WTC11 (cell line): Measurements from ENCODE around the gene SERPINB6. TPM values are rescaled to one million over a fixed set of nuclear protein-coding genes. Genes with fewer than 3 reads are reported as not detected.
A peak's percentile ranks its signal among the peaks of the same experiment; 100 is the strongest.

Experiments
- ATAC-seq: fragments of 200-7000 bp; cut with Tn5 transposase; 2 replicates; pipeline ENCODE4 v1.10.0; 2021; ENCODE audit warnings: mild to moderate bottlenecking, moderate library complexity
- CTCF ChIA-PET: fragments of 300-600 bp; sonication (Branson Sonifier 250); formaldehyde crosslinking; loops from one replicate; lab custom pipeline; 2021; ENCODE audit warnings: antibody characterized with exemption; lab: Charles Lee
- POLR2A ChIA-PET: fragments of 350-600 bp; sonication (Branson Sonifier 250); formaldehyde crosslinking; loops from one replicate; lab custom pipeline; 2021; ENCODE audit warnings: antibody characterized with exemption; lab: Charles Lee
- DNase-seq: peaks from one replicate; pipeline ENCODE4 v3.0.0; 2021; ENCODE audit warnings: low spot score
- H3K27ac Mint-ChIP-seq: 2 replicates; pipeline ENCODE4 v1.8.0; 2021; ENCODE audit warnings: mixed read lengths
- H3K27me3 Mint-ChIP-seq: 2 replicates; pipeline ENCODE4 v1.8.0; 2021; ENCODE audit warnings: low read depth, mild to moderate bottlenecking, moderate library complexity, mixed read lengths
- H3K36me3 Mint-ChIP-seq: 2 replicates; pipeline ENCODE4 v1.8.0; 2021; ENCODE audit warnings: mixed read lengths
- H3K4me1 Mint-ChIP-seq: 2 replicates; pipeline ENCODE4 v1.8.0; 2022; ENCODE audit warnings: mixed read lengths
- H3K4me3 Mint-ChIP-seq: 2 replicates; pipeline ENCODE4 v1.8.0; 2021; ENCODE audit warnings: mild to moderate bottlenecking, moderate library complexity, mixed read lengths
- H3K9me3 Mint-ChIP-seq: 2 replicates; pipeline ENCODE4 v1.8.0; 2021; ENCODE audit warnings: mixed read lengths
- ATF1 ChIP-seq: sonication (generic); formaldehyde crosslinking; IDR thresholded peaks from 2 replicates; pipeline ENCODE4 v1.8.1; 2023; ENCODE audit warnings: mild to moderate bottlenecking, moderate library complexity, missing genetic modification reagents
- ESRRA ChIP-seq: sonication (generic); formaldehyde crosslinking; IDR thresholded peaks from 2 replicates; pipeline ENCODE4 v1.8.1; 2022; ENCODE audit warnings: mild to moderate bottlenecking, missing genetic modification reagents, borderline replicate concordance
- FOXJ3 ChIP-seq: sonication (generic); formaldehyde crosslinking; IDR thresholded peaks from 2 replicates; pipeline ENCODE4 v1.9.0; 2021; ENCODE audit warnings: missing genetic modification reagents, mild to moderate bottlenecking, borderline replicate concordance
- GTF2I ChIP-seq: fragments of 250-450 bp; sonication (Bioruptor Pico); conservative IDR thresholded peaks from 2 replicates; pipeline ENCODE4 v1.4.0; 2021; ENCODE audit warnings: mild to moderate bottlenecking
- HMGA2 ChIP-seq: fragments of 250-450 bp; sonication (Bioruptor Pico); IDR thresholded peaks from 2 replicates; pipeline ENCODE4 v1.4.0; 2021; ENCODE audit warnings: mild to moderate bottlenecking, moderate library complexity
- MXD4 ChIP-seq: fragments of 250-450 bp; sonication (Bioruptor Pico); IDR thresholded peaks from 2 replicates; pipeline ENCODE4 v1.8.0; 2021; ENCODE audit warnings: mild to moderate bottlenecking, moderate library complexity, borderline replicate concordance
- NFATC4 ChIP-seq: fragments of 250-450 bp; sonication (Bioruptor Pico); IDR thresholded peaks from 2 replicates; pipeline ENCODE4 v1.9.0; 2021; ENCODE audit warnings: mild to moderate bottlenecking
- SOX15 ChIP-seq: fragments of 250-450 bp; sonication (Bioruptor Pico); IDR thresholded peaks from 2 replicates; pipeline ENCODE4 v1.9.0; 2021; ENCODE audit warnings: mild to moderate bottlenecking
- ZNF317 ChIP-seq: sonication (generic); formaldehyde crosslinking; IDR thresholded peaks from 2 replicates; pipeline ENCODE4 v1.8.1; 2023; ENCODE audit warnings: low read depth, mild to moderate bottlenecking, moderate library complexity, missing genetic modification reagents, borderline replicate concordance
- ZNF396 ChIP-seq: fragments of 250-450 bp; sonication (Bioruptor Pico); IDR thresholded peaks from 2 replicates; pipeline ENCODE4 v1.8.0; 2021; ENCODE audit warnings: mild to moderate bottlenecking, moderate library complexity, borderline replicate concordance
- total RNA-seq: library from RNA; stranded (reverse); gene quantifications from 3 replicates; pipeline ENCODE4 v1.2.3, GENCODE V29; 2021
- TF ChIP-seq, protein P1 (sequence below): sonication (generic); formaldehyde crosslinking; IDR thresholded peaks from 2 replicates; pipeline ENCODE4 v1.8.0; 2022; ENCODE audit warnings: mild to moderate bottlenecking, missing genetic modification reagents
- TF ChIP-seq, protein P2 (sequence below): fragments of 250-450 bp; sonication (Bioruptor Pico); IDR thresholded peaks from 2 replicates; pipeline ENCODE4 v1.8.0; 2021; ENCODE audit warnings: mild to moderate bottlenecking
- TF ChIP-seq, protein P3 (sequence below): sonication (generic); formaldehyde crosslinking; IDR thresholded peaks from 2 replicates; pipeline ENCODE4 v1.8.1; 2022; ENCODE audit warnings: missing genetic modification reagents, borderline replicate concordance
- TF ChIP-seq, protein P4 (sequence below): sonication (generic); formaldehyde crosslinking; IDR thresholded peaks from 2 replicates; pipeline ENCODE4 v1.8.1; 2023; ENCODE audit warnings: mild to moderate bottlenecking, missing genetic modification reagents, borderline replicate concordance
- TF ChIP-seq, protein P5 (sequence below): fragments of 250-450 bp; sonication (Bioruptor Pico); IDR thresholded peaks from 2 replicates; pipeline ENCODE4 v1.9.0; 2021; ENCODE audit warnings: mild to moderate bottlenecking
- TF ChIP-seq, protein P6 (sequence below): sonication (generic); formaldehyde crosslinking; IDR thresholded peaks from 2 replicates; pipeline ENCODE4 v1.8.1; 2022; ENCODE audit warnings: mild to moderate bottlenecking, moderate library complexity, missing genetic modification reagents
- TF ChIP-seq, protein P7 (sequence below): fragments of 250-450 bp; sonication (Bioruptor Pico); IDR thresholded peaks from 2 replicates; pipeline ENCODE4 v1.9.0; 2021; ENCODE audit warnings: mild to moderate bottlenecking

Gene SERPINB6
- total RNA-seq, 1 experiment from 2014 or later, result 28.0 TPM

DNA sequence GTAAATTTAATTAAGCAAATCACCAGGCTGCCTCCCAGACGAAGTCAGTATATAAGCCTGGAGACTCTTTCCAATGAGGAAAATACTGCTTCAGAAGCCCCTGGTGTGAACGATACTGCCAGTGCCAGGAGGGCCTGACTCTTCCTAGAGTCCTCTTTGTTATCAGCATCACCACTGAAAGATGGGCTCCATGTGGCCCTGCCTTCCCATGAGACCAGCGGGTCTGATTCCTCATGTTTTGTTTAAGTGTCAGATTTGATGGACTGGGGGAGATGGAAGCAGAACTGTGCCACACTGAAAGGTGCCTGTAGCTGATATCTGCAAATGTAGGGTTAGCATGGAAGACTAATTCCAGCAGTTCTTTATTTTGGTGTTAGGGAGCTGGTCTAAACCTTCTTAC lies 36.2 kb upstream of the SERPINB6 start:
- H3K36me3 Mint-ChIP-seq, result peaks cover 85% of the 10 kb centered on the region
- POLR2A ChIA-PET, result no interaction called here
- no peaks in the 10 kb centered on the region for H3K27me3 Mint-ChIP-seq
- DNase-seq (no peak), ATAC-seq (no peak)
- peaks cover 39% of the 10 kb centered on the region for H3K9me3 Mint-ChIP-seq
- CTCF ChIA-PET, result interaction anchor here (0.7 kb wide), 1 partner anchor 841 kb away, joined by 4 read pairs; the partner anchor contains the start of gene FAM50B
- TF ChIP-seq, protein P1, sequence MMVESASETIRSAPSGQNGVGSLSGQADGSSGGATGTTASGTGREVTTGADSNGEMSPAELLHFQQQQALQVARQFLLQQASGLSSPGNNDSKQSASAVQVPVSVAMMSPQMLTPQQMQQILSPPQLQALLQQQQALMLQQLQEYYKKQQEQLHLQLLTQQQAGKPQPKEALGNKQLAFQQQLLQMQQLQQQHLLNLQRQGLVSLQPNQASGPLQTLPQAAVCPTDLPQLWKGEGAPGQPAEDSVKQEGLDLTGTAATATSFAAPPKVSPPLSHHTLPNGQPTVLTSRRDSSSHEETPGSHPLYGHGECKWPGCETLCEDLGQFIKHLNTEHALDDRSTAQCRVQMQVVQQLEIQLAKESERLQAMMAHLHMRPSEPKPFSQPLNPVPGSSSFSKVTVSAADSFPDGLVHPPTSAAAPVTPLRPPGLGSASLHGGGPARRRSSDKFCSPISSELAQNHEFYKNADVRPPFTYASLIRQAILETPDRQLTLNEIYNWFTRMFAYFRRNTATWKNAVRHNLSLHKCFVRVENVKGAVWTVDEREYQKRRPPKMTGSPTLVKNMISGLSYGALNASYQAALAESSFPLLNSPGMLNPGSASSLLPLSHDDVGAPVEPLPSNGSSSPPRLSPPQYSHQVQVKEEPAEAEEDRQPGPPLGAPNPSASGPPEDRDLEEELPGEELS (CRISPR knock-in tag), result no peak
- TF ChIP-seq, protein P2, sequence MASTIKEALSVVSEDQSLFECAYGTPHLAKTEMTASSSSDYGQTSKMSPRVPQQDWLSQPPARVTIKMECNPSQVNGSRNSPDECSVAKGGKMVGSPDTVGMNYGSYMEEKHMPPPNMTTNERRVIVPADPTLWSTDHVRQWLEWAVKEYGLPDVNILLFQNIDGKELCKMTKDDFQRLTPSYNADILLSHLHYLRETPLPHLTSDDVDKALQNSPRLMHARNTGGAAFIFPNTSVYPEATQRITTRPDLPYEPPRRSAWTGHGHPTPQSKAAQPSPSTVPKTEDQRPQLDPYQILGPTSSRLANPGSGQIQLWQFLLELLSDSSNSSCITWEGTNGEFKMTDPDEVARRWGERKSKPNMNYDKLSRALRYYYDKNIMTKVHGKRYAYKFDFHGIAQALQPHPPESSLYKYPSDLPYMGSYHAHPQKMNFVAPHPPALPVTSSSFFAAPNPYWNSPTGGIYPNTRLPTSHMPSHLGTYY (CRISPR knock-in tag), result no peak
- TF ChIP-seq, protein P3, sequence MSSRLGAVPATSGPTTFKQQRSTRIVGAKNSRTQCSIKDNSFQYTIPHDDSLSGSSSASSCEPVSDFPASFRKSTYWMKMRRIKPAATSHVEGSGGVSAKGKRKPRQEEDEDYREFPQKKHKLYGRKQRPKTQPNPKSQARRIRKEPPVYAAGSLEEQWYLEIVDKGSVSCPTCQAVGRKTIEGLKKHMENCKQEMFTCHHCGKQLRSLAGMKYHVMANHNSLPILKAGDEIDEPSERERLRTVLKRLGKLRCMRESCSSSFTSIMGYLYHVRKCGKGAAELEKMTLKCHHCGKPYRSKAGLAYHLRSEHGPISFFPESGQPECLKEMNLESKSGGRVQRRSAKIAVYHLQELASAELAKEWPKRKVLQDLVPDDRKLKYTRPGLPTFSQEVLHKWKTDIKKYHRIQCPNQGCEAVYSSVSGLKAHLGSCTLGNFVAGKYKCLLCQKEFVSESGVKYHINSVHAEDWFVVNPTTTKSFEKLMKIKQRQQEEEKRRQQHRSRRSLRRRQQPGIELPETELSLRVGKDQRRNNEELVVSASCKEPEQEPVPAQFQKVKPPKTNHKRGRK (CRISPR knock-in tag), result no peak
- peaks cover 65% of the 10 kb centered on the region for H3K4me1 Mint-ChIP-seq
- peak overlapping the region; percentile 95 for H3K27ac Mint-ChIP-seq
- no peak overlapping the region for H3K4me3 Mint-ChIP-seq

DNA sequence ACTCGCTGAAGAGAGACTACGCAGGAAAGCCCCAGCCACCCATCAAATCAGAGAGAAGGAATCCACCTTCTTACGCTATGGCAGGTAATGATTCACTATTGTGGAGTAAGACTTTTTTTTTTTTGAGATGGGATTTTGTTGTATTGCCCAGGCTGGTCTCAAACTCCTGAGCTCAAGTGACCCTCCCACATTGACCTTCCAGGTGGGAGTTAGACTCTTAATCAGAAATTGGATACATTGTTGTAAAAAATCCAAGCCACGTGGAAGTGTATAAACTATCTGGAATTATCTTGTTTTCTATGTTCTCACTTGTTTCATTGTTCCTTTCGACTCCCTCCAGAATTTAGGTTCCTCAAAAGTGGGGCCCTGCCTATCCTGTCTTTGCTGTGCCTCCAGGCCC lies 35.1 kb upstream of the SERPINB6 start:
- ATAC-seq (no peak), DNase-seq (no peak)
- H3K36me3 Mint-ChIP-seq, result peaks cover 79% of the 10 kb centered on the region
- H3K27ac Mint-ChIP-seq, result peak overlapping the region; percentile 95
- peaks cover 28% of the 10 kb centered on the region for H3K9me3 Mint-ChIP-seq
- peaks cover 71% of the 10 kb centered on the region for H3K4me1 Mint-ChIP-seq
- POLR2A ChIA-PET, result no interaction called here
- H3K27me3 Mint-ChIP-seq, result no peaks in the 10 kb centered on the region
- CTCF ChIA-PET, result no interaction called here
- no peak overlapping the region for H3K4me3 Mint-ChIP-seq
- TF ChIP-seq SOX15, result no peak
- no peak for TF ChIP-seq ESRRA (CRISPR knock-in tag)
- TF ChIP-seq, protein P4, sequence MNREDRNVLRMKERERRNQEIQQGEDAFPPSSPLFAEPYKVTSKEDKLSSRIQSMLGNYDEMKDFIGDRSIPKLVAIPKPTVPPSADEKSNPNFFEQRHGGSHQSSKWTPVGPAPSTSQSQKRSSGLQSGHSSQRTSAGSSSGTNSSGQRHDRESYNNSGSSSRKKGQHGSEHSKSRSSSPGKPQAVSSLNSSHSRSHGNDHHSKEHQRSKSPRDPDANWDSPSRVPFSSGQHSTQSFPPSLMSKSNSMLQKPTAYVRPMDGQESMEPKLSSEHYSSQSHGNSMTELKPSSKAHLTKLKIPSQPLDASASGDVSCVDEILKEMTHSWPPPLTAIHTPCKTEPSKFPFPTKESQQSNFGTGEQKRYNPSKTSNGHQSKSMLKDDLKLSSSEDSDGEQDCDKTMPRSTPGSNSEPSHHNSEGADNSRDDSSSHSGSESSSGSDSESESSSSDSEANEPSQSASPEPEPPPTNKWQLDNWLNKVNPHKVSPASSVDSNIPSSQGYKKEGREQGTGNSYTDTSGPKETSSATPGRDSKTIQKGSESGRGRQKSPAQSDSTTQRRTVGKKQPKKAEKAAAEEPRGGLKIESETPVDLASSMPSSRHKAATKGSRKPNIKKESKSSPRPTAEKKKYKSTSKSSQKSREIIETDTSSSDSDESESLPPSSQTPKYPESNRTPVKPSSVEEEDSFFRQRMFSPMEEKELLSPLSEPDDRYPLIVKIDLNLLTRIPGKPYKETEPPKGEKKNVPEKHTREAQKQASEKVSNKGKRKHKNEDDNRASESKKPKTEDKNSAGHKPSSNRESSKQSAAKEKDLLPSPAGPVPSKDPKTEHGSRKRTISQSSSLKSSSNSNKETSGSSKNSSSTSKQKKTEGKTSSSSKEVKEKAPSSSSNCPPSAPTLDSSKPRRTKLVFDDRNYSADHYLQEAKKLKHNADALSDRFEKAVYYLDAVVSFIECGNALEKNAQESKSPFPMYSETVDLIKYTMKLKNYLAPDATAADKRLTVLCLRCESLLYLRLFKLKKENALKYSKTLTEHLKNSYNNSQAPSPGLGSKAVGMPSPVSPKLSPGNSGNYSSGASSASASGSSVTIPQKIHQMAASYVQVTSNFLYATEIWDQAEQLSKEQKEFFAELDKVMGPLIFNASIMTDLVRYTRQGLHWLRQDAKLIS, result no peak
- TF ChIP-seq GTF2I (CRISPR knock-in tag), result no peak
- no peak for TF ChIP-seq ATF1
- TF ChIP-seq, protein P5, sequence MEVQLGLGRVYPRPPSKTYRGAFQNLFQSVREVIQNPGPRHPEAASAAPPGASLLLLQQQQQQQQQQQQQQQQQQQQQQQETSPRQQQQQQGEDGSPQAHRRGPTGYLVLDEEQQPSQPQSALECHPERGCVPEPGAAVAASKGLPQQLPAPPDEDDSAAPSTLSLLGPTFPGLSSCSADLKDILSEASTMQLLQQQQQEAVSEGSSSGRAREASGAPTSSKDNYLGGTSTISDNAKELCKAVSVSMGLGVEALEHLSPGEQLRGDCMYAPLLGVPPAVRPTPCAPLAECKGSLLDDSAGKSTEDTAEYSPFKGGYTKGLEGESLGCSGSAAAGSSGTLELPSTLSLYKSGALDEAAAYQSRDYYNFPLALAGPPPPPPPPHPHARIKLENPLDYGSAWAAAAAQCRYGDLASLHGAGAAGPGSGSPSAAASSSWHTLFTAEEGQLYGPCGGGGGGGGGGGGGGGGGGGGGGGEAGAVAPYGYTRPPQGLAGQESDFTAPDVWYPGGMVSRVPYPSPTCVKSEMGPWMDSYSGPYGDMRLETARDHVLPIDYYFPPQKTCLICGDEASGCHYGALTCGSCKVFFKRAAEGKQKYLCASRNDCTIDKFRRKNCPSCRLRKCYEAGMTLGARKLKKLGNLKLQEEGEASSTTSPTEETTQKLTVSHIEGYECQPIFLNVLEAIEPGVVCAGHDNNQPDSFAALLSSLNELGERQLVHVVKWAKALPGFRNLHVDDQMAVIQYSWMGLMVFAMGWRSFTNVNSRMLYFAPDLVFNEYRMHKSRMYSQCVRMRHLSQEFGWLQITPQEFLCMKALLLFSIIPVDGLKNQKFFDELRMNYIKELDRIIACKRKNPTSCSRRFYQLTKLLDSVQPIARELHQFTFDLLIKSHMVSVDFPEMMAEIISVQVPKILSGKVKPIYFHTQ (CRISPR knock-in tag), result no peak
- no peak for TF ChIP-seq NFATC4 (CRISPR knock-in tag)
- TF ChIP-seq FOXJ3 (CRISPR knock-in tag), result no peak
- no peak for TF ChIP-seq MXD4
- no peak for TF ChIP-seq HMGA2
- TF ChIP-seq, protein P6, sequence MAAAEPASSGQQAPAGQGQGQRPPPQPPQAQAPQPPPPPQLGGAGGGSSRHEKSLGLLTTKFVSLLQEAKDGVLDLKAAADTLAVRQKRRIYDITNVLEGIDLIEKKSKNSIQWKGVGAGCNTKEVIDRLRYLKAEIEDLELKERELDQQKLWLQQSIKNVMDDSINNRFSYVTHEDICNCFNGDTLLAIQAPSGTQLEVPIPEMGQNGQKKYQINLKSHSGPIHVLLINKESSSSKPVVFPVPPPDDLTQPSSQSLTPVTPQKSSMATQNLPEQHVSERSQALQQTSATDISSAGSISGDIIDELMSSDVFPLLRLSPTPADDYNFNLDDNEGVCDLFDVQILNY (CRISPR knock-in tag), result no peak
- no peak for TF ChIP-seq ZNF396
- TF ChIP-seq, protein P1 (CRISPR knock-in tag), result no peak
- TF ChIP-seq ZNF317 (CRISPR knock-in tag), result no peak
- TF ChIP-seq, protein P7, sequence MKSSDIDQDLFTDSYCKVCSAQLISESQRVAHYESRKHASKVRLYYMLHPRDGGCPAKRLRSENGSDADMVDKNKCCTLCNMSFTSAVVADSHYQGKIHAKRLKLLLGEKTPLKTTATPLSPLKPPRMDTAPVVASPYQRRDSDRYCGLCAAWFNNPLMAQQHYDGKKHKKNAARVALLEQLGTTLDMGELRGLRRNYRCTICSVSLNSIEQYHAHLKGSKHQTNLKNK (CRISPR knock-in tag), result no peak
